ENCODE results near the gene WDFY4. TPM values are rescaled to one million over a fixed set of nuclear protein-coding genes. Genes with fewer than 3 reads are reported as not detected.

Gene WDFY4
- total RNA-seq, 1 experiment from 2014 or later = 0.22 TPM

GRCh38 chr10:48958598-48959190 is 274.0 kb downstream of the WDFY4 start:
- H3K9me3 ChIP-seq (ENCODE audit: control insufficient read depth in 1 of 2, insufficient read depth in 1 of 2, low read depth in 1 of 2, low read length in 2 of 2) = no peaks in the 10 kb centered on the region
- H3K36me3 ChIP-seq (ENCODE audit: control insufficient read depth in 1 of 2, insufficient read depth in 2 of 2, low read length in 2 of 2) = no peaks in the 10 kb centered on the region
- POLR2A ChIA-PET = no interaction called here
- no peak overlapping the region for H3K4me2 ChIP-seq (ENCODE audit: low read length)
- no peaks in the 10 kb centered on the region for H3K4me1 ChIP-seq (ENCODE audit: control insufficient read depth in 1 of 2, insufficient read depth in 2 of 2, low read length in 2 of 2)
- no peak overlapping the region for H2AFZ ChIP-seq (ENCODE audit: low read depth, low read length, poor library complexity, severe bottlenecking)
- no peak for ATAC-seq
- BruUV-seq (replicated peaks) = no TSS peak
- DNase-seq (ENCODE audit: low read depth, low spot score) = no peak
- no peaks in the 10 kb centered on the region for H3K9me2 ChIP-seq (ENCODE audit: insufficient read depth)
- no peaks in the 10 kb centered on the region for H3K79me2 ChIP-seq (ENCODE audit: insufficient read depth, low read length)
- H3K27me3 ChIP-seq (ENCODE audit: insufficient read depth, low read length) = peaks cover 28% of the 10 kb centered on the region
- TF ChIP-seq FOSL1 (IDR thresholded peaks at IDR 0.05; ENCODE audit: low read depth) (no peak), ZNF274 (IDR thresholded peaks at IDR 0.05; ENCODE audit: low read depth, low read length) (no peak), JUND (IDR thresholded peaks at IDR 0.05) (no peak), EGR1 (IDR thresholded peaks at IDR 0.05; ENCODE audit: low read depth) (no peak), CBX3 (IDR thresholded peaks at IDR 0.05; ENCODE audit: low read depth) (no peak), POLR2A (IDR thresholded peaks at IDR 0.05; ENCODE audit: borderline replicate concordance, extremely low read depth, insufficient read depth, insufficient read length) (no peak), YY1 (IDR thresholded peaks at IDR 0.05; ENCODE audit: extremely low read depth, insufficient replicate concordance, low read depth, low read length) (no peak), CTCF (IDR thresholded peaks at IDR 0.05 in 2 of 3, conservative IDR thresholded peaks at IDR 0.05 in 1 of 3; ENCODE audit: borderline replicate concordance in 1 of 3, insufficient read depth in 1 of 3, low read depth in 2 of 3, low read length in 2 of 3) (no peak), SIN3A (IDR thresholded peaks at IDR 0.05; ENCODE audit: low read depth) (no peak), MAX (IDR thresholded peaks at IDR 0.05) (no peak), EZH2phosphoT487 (IDR thresholded peaks at IDR 0.05; ENCODE audit: borderline replicate concordance) (no peak), EZH2 (IDR thresholded peaks at IDR 0.05) (no peak)
- intact Hi-C loops (cut with micrococcal nuclease) = no loop called here
- H3K9ac ChIP-seq (ENCODE audit: low read length) = no peak overlapping the region
- no peaks in the 10 kb centered on the region for H4K20me1 ChIP-seq (ENCODE audit: insufficient read depth)
- CTCF ChIA-PET = no interaction called here
- no peak overlapping the region for H3K4me3 ChIP-seq (replicated peaks in 1 of 2; ENCODE audit: low read depth in 1 of 2, low read length in 2 of 2)
- RAD21 ChIA-PET (ENCODE audit: low non-redundant PET in 1 of 2, low total read pairs in 2 of 2, uncharacterized antibody in 2 of 2, unreplicated experiment in 2 of 2) = no interaction called here
- no peak overlapping the region for H3K27ac ChIP-seq (ENCODE audit: low read depth, low read length)
